GM18858 (cell line): ENCODE measurements around the gene SURF4.

Experiments used
- ATAC-seq: cut with Tn5 transposase; IDR thresholded peaks from one replicate; pipeline ENCODE4 v1.9.1; 2021; ENCODE audit not compliant: unreplicated experiment

The SURF4 gene

GRCh38 chr9:133375724-133376654 is at the start of gene SURF4, which contains the start of gene STKLD1:
Gene SURF4 (minus strand): TSS chr9:133376060. CDS start chr9:133375969, 91 bp downstream.
Gene STKLD1 (plus strand): TSS chr9:133376366. CDS start chr9:133376474, 108 bp downstream.
- peak; percentile 74 for ATAC-seq

- no peak for ATAC-seq
These were observed 49.3 kb upstream of the SURF4 start for GRCh38 chr9:133425049-133425632.

DNA sequence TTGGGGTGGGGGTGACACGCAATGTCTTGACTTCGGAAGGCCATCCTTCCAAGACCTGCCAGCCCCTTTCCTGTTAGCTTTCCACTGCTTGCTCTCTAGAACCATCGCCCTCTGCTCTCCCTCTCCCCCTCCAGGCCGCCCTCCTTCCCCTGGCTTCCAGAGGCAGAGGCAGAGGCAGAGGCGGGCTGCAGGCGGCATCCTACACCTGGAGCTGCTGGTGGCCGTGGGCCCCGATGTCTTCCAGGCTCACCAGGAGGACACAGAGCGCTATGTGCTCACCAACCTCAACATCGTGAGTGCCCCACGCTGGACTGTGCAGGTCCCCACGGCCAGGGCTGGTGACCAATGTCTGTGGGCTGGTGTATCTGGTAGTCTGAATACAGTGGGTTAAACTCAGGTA is 48.3 kb upstream of the SURF4 start:
- no peak for ATAC-seq

DNA sequence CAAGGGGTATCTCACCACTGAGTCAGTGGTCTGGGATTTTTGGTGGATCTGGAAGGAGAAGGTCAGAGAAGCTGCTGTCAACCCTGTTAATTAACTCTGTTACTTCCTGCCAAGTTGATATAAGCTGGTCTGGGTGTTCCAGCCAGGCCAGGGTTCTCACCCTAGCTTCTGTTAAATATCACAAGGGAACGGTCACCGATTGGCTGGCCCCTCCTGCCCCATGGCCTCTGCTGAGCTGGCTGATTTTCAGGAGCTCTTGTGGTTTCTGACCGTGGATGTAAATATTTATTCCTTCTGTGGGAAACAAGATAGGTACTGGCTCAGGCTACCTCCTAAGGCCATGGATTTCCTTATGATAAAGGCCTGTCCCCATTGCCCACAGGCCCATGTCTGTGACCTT is 47.4 kb upstream of the SURF4 start:
- no peak for ATAC-seq

DNA sequence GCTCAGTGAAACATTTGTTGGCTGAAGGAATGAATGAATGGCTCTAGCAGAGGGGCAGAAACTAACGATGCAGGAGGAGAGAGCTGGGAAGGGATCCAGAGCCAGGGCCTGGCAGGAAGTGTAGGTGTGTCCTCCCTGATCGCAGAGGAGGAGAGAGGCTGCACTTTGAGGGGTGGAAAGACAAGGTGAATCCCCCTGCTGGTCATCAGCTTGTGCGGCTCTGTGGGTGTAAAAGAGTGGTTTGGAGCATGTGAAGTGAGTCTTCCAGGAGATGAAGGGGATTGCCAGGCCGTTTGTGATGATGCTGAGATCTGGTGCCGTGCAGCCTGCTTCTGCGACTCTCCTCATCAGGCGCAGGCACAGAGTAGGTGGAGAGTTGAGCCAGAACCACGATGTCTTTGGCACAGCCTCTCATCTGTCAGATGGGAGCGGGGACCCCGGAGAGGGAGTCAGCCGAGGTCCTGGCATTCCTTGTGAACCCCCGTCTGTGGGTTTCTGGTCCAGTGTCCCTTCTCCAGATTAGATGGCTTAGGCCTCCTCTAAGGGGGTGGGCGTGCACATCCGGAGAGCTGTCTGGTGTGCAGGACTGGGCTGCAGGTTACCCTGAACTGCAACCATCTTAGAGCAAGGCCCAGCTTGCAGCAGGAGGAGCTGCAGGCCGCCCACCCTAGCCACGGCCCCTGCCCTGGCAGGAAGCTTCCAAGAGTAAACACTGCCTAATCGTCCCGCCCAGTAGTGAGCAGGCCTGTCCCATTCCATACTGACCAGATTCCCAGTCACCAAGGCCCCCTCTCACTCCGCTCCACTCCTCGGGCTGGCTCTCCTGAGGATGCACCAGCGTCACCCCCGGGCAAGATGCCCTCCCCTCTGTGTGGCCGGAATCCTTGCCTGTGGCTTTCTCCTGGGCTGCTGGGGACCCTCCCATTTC is 46.0 kb upstream of the SURF4 start, which contains the start of gene ADAMTS13:
ADAMTS13 (plus strand) TSS at position 753 of the 928 bp plus-strand sequence; CDS start at position 830, 77 bp downstream.
- ATAC-seq: no peak

GRCh38 chr9:133420392-133420827 is 44.5 kb upstream of the SURF4 start:
- no peak for ATAC-seq

DNA sequence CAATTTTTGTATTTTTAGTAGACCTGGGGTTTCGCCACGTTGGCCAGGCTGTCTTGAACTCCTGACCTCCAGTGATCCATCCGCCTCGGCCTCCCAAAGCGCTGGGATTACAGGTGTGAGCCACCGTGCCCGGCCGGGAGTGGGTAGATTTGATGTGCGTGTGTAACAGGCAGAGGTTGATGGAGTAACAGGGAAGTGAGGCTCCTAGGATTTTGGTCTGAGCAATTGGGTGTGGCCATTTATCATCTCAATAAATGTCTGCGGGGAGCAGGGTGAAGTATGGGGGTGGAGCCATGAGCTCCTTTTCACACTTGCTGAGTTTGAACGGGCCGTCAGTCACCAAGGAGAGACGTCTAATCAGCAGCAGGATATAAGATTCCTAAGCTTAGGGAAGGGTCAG is 43.1 kb upstream of the SURF4 start:
- ATAC-seq: no peak

DNA sequence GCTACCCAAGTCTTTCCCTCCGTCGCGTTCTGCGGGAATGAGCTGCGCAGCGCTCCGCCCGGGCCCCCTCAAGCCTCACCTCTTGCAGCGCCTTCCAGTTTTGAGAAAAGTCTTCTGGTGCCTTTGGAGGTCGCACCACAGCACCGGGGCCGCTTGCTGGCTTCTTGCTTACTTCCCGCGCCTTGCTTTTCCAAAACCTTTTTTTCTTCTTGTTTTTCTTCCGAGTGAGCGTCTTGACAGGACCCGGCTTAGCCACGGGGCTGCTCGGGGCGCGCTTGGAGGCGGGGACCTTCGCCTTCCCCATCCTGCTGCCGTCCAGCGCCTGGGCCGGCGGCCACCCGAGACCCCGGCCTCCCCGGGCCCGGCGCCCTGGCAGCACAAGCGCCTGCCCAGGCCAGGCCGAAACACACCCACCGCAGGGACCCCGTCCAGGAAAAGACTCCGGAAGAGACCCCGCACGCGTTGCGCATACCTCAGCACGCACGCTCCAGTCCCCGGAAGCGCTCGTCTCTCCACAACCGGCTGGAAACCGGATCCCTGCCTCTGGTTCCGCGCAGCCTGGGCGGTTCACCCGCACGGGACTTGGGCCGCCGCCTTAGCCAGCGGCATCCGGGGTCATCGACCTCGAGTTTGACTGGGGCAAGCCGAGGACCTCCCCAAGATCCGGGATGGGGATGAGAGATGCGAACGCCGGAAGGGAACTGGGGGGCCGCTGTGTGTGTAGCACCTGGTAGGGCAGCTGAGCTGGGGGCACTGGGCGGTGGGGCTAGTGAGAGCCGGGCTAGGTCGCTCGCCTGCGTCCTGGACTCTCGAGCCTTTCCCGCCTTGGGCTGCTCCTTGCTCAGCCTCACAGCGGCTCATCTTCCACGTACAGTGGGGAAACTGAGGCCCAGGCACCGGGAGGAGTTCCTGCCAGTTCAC is 41.9 kb upstream of the SURF4 start, which contains the start of gene REXO4:
REXO4 (minus strand) TSS at position 470 of the 921 bp plus-strand sequence; CDS start at position 304, 166 bp downstream.
- peak; percentile 46 for ATAC-seq

DNA sequence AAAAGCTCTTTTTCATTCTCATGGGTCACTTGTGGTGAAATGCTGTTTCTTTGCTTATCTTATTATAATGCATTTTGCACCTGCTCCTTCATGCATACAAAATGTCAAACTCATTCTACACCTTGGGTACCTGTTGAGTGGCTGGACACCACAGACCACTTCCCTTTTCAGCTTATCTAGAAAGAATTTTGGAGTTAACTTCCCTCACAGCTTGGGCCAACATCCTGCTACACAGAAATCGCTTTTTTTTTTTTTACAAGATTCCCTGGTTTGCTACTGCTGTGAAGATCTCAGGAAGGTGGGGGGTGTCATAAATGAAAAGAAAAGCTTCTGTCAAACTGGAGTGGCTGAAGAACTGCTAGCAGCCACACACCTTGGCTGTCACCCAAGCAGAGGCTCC is 39.3 kb upstream of the SURF4 start:
- no peak for ATAC-seq

- no peak for ATAC-seq
These were observed 32.2 kb upstream of the SURF4 start for GRCh38 chr9:133408042-133408441.

DNA sequence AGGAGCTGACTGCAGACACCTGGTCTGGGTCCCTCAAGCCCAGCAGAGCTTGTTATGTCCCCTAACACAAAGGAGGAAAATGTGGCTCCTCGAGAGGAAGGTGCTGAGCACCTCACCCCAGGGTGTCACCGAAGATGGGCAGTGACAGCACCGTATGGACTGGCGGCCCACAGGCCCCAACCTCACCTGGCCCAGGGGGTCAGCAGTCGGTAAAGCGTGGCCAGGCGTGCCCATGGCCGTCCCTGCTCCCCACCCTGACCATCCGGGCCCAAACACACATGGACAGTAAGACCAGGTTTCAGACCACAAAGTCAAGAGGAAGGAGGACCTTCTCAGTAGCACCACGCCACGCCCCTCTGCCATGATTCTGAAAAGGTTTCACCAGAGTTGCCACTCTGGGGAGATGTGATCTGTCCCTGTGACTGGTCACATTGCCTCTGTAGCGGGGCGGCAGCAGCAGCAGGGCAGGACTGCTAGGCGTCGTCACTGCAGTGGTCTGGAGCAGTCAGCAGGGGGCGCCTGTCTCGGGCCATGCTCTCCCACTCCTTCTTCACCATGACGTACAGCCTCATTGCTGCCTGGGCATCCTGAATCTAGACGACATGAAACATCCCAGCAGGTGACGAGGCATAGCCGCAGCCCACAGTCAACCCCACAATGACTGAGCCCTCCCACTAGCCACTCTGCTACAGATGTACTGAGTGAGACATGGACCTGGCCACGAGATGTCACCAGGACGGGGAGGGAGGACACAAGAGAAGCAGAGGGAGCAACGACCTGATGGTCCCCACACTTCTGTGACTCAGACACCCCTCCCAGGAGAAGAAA is 30.8 kb upstream of the SURF4 start:
- ATAC-seq: no peak

GRCh38 chr9:133405508-133406438 is 29.9 kb upstream of the SURF4 start:
- no peak for ATAC-seq

DNA sequence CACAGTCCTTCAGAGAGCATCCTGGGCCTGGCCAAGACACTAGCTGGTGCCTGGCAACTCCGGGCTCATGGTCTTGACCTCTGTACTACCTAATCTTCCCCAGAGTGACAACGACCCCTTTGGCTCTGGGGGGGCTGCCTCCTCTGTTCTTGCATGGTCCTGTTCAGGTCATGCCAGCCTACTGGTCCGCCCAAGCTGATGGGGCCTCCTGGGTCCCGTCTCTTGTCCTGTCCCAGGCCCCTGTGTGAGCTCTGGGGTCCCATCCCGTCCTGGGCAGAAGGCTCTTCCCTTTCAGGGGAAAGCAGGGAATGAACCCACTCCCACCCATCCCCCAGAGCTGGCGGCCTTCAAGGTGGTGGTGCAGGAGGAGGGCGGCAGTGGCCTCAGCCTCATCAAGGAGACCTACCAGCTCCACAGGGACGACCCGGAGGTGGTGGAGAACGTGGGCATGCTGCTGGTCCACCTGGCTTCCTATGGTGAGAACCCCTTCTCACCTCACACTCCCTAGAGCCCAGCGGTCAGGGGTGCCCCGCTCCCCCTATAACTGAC is 28.7 kb upstream of the SURF4 start:
- no peak for ATAC-seq

- no peak for ATAC-seq
These were observed 28.1 kb upstream of the SURF4 start for GRCh38 chr9:133403766-133404453.

DNA sequence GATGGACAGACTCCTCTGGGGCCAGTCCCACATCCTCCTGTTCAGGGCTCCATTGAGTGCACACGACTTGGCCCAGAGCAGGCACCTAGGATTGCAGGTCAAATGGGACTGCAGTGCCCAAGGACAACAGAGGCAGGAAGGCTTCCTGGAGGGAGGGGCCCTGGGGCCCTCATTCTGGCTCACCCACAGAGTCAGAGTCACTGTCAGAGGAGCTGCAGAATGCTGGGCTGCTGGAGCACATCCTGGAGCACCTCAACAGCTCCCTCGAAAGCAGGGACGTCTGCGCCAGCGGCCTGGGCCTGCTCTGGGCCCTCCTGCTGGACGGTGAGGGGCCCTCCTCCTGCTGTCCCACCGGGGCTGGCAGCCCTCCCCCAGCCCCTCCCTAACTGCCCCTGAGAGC is 26.8 kb upstream of the SURF4 start:
- ATAC-seq: no peak

DNA sequence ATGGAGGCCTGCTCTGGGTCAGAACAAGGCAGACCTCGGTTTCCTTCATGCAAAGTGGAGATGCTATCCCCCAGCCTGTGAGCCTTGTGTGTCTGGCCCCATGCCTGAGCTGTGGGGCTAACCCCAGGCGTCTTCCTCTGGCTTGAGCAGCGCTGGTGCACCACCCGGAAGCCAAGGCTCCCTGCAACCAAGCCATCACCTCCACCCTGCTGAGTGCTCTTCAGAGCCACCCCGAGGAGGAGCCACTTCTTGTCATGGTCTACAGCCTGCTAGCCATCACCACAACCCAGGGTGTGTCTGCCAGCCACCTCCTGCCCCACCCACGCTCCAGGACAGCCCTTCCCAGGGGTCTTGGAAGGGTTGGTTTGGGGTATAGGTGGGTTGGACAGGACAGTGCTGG is 25.7 kb upstream of the SURF4 start:
- ATAC-seq: no peak

DNA sequence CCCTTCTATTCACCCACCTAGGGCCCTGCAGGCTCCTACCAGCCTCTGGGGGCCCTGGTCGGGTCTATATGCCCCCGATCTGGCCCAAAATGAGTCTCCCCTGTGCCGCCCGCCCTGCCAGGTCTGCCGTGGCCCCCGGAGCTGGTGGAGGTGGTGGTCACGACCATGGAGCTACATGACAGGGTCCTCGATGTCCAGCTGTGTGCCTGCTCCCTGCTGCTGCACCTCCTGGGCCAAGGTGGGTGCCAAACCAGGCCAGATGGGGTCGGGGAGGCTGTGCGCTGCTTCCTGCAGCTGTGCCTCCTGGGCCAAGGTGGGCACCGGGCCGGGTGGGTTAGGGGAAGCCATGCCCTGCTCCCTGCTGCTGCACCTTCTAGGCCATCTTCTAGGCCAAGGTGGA is 24.4 kb upstream of the SURF4 start:
- ATAC-seq: no peak
